ENCODE data around the gene CLEC18A.
"Not testable (repeated sequence)": the region's sequence is repeated elsewhere in the genome, so short reads cannot be mapped to it uniquely, and the experiment has no call there.

DNA sequence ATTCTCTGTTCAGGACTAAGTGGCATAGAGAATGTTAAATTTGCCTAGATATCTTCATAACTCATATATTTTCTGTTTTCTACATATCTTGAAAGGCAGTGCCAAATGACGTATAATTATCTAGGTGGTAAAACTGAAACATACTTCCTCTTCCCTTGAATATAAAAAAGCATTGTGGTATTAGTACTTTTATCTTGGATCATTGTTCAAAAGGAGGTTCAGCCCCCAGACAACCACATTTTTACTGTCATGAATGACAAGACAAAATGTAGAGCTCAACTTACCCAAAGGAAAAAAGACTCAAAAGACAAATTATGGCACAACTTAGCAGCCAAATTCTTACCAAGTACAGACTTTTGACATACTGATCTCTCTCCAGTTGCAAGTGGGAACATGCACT, 34.1 kb downstream of the CLEC18A start:
- TF ChIP-seq EZH2 (IDR thresholded peaks at IDR 0.05; ENCODE audit: borderline replicate concordance, low read length), result not testable (repeated sequence)
- TF ChIP-seq, protein P1, sequence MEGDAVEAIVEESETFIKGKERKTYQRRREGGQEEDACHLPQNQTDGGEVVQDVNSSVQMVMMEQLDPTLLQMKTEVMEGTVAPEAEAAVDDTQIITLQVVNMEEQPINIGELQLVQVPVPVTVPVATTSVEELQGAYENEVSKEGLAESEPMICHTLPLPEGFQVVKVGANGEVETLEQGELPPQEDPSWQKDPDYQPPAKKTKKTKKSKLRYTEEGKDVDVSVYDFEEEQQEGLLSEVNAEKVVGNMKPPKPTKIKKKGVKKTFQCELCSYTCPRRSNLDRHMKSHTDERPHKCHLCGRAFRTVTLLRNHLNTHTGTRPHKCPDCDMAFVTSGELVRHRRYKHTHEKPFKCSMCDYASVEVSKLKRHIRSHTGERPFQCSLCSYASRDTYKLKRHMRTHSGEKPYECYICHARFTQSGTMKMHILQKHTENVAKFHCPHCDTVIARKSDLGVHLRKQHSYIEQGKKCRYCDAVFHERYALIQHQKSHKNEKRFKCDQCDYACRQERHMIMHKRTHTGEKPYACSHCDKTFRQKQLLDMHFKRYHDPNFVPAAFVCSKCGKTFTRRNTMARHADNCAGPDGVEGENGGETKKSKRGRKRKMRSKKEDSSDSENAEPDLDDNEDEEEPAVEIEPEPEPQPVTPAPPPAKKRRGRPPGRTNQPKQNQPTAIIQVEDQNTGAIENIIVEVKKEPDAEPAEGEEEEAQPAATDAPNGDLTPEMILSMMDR (IDR thresholded peaks at IDR 0.05; ENCODE audit: low read length), result not testable (repeated sequence)
